ENCODE measurements around the gene CELF2. TPM values are rescaled to one million over a fixed set of nuclear protein-coding genes. Genes with fewer than 3 reads are reported as not detected.

Gene CELF2
- total RNA-seq, 1 donor from 2014 or later, result 31.6 TPM

DNA sequence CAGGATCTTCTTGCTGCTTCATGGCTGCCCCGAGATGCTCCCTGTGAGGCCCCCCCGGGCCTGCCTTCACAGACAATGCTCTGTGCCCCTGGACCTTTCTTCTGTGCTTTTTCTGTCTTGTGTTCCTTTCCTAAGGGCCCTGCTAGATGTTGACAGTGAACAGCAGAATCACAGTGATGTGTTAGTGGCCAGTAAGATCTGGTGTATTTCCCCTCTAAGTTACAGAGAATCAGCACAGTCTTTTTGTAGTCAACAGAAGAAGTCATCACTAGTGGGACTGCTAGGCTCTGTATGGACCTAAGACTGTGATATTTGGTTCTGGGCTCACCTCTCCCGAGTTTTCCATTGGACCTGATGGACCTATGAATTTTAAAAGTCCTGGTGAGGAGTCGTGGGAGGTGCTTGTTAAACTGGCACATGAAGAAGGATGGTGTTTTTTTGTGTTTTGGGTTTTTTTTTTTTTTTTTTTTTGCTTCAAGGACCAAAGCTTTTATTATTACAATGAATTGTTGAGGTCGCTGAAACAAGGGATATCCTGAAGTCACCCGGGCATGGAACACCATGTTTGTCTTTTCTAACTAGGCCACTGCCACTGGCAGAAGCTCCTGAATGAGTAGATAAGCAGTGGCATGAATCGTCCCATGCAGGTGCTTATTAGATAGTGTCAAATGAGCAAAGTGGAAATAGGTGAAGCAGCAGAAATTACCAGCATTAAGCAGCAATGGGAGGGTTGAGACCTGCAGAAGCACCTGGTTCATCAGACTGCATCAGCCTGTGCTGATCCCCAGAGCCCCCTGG, 194.8 kb downstream of the CELF2 start:
- Histone ChIP-seq H4K20me1 (ENCODE audit: low read depth) (peaks cover 13% of the 10 kb centered on the region), H3K9ac (no peak overlapping the region), H3K27me3 (no peaks in the 10 kb centered on the region), H3K36me3 (no peaks in the 10 kb centered on the region), H3K79me2 (ENCODE audit: low read depth) (peaks cover 28% of the 10 kb centered on the region), H2AFZ (replicated peaks) (no peak overlapping the region), H3K4me1 (peaks cover 13% of the 10 kb centered on the region), H3F3A (ENCODE audit: low read depth) (no peaks in the 10 kb centered on the region), H3K27ac (no peak overlapping the region), H3K9me3 (ENCODE audit: low read depth) (no peaks in the 10 kb centered on the region), H3K4me3 (no peak overlapping the region), H3K4me2 (no peak overlapping the region)
- Mint-ChIP-seq H3K4me3 (no peak overlapping the region), H3K36me3 (peaks cover 6% of the 10 kb centered on the region), H3K27ac (peak overlapping the region; percentile 81), H3K27me3 (ENCODE audit: insufficient read depth, low read depth) (peaks cover 2% of the 10 kb centered on the region), H3K4me1 (peaks cover 11% of the 10 kb centered on the region), H3K9me3 (no peaks in the 10 kb centered on the region)
- no peak for TF ChIP-seq EZH2 (IDR thresholded peaks at IDR 0.05)
- no peak for TF ChIP-seq CTCF (IDR thresholded peaks at IDR 0.05)
- TF ChIP-seq EZH2phosphoT487 (IDR thresholded peaks at IDR 0.05), result no peak
- no peak for DNase-seq (ENCODE audit: low spot score)

- no peaks in the 10 kb centered on the region for H3K9me3 Mint-ChIP-seq
- peaks cover 11% of the 10 kb centered on the region for H3K4me1 Mint-ChIP-seq
- no peak overlapping the region for H3K4me3 ChIP-seq
- peaks cover 13% of the 10 kb centered on the region for H4K20me1 ChIP-seq (ENCODE audit: low read depth)
- no peaks in the 10 kb centered on the region for H3F3A ChIP-seq (ENCODE audit: low read depth)
- H3K36me3 ChIP-seq, result no peaks in the 10 kb centered on the region
- peaks cover 22% of the 10 kb centered on the region for H3K79me2 ChIP-seq (ENCODE audit: low read depth)
- peak; percentile 6 for DNase-seq (ENCODE audit: low spot score)
- no peak for TF ChIP-seq EZH2phosphoT487 (IDR thresholded peaks at IDR 0.05)
- no peak for TF ChIP-seq EZH2 (IDR thresholded peaks at IDR 0.05)
- TF ChIP-seq CTCF (IDR thresholded peaks at IDR 0.05), result no peak
- H3K36me3 Mint-ChIP-seq, result peaks cover 3% of the 10 kb centered on the region
- H3K4me2 ChIP-seq, result no peak overlapping the region
- no peak overlapping the region for H3K4me3 Mint-ChIP-seq
- H3K27ac ChIP-seq, result no peak overlapping the region
- peaks cover 2% of the 10 kb centered on the region for H3K27me3 Mint-ChIP-seq (ENCODE audit: insufficient read depth, low read depth)
- H3K27ac Mint-ChIP-seq, result no peak overlapping the region
- no peaks in the 10 kb centered on the region for H3K27me3 ChIP-seq
- H3K9me3 ChIP-seq (ENCODE audit: low read depth), result no peaks in the 10 kb centered on the region
- H3K9ac ChIP-seq, result no peak overlapping the region
- H2AFZ ChIP-seq (replicated peaks), result no peak overlapping the region
- peaks cover 12% of the 10 kb centered on the region for H3K4me1 ChIP-seq
Measured at GRCh38 chr10:11213137-11213536, 195.5 kb downstream of the CELF2 start.

GRCh38 chr10:11214407-11214806, 196.7 kb downstream of the CELF2 start:
- no peak overlapping the region for H3K4me3 Mint-ChIP-seq
- Histone ChIP-seq H3K36me3 (no peaks in the 10 kb centered on the region), H3K9ac (no peak overlapping the region), H3K4me1 (peaks cover 12% of the 10 kb centered on the region), H3K9me3 (ENCODE audit: low read depth) (no peaks in the 10 kb centered on the region), H2AFZ (replicated peaks) (no peak overlapping the region), H3K4me2 (no peak overlapping the region), H3F3A (ENCODE audit: low read depth) (no peaks in the 10 kb centered on the region), H3K4me3 (no peak overlapping the region), H3K27me3 (no peaks in the 10 kb centered on the region), H4K20me1 (ENCODE audit: low read depth) (peaks cover 13% of the 10 kb centered on the region), H3K27ac (no peak overlapping the region), H3K79me2 (ENCODE audit: low read depth) (peaks cover 18% of the 10 kb centered on the region)
- peaks cover 2% of the 10 kb centered on the region for H3K27me3 Mint-ChIP-seq (ENCODE audit: insufficient read depth, low read depth)
- TF ChIP-seq CTCF (IDR thresholded peaks at IDR 0.05) (no peak), EZH2 (IDR thresholded peaks at IDR 0.05) (no peak), EZH2phosphoT487 (IDR thresholded peaks at IDR 0.05) (no peak)
- no peak overlapping the region for H3K27ac Mint-ChIP-seq
- peaks cover 10% of the 10 kb centered on the region for H3K4me1 Mint-ChIP-seq
- peaks cover 4% of the 10 kb centered on the region for H3K36me3 Mint-ChIP-seq
- no peak for DNase-seq (ENCODE audit: low spot score)
- H3K9me3 Mint-ChIP-seq, result no peaks in the 10 kb centered on the region
